A549 (cell line): Measurements from ENCODE around the gene UBE2E1.

ENCODE experiments used
- CEBPB ChIP-seq, 2 experiments: fragments of >200 bp in 1 of 2; sonication (Bioruptor Twin) in 1 of 2; formaldehyde crosslinking in 1 of 2; IDR thresholded peaks; 2 replicates each; pipeline ENCODE4 v1.6.1; 2012 to 2016
- EP300 ChIP-seq, 2 experiments: fragments of >200 bp; sonication (Bioruptor Twin); formaldehyde crosslinking; IDR thresholded peaks; 2 replicates in 1 of 2; 3 replicates in 1 of 2; pipeline ENCODE4 v1.6.1; 2016 to 2017
- MAFK ChIP-seq: fragments of 450-650 bp; IDR thresholded peaks from 2 replicates; pipeline ENCODE4 v1.6.1; 2014; ENCODE audit not compliant: partially characterized antibody
- MYC ChIP-seq: IDR thresholded peaks from 2 replicates; pipeline ENCODE4 v1.6.1; 2012; ENCODE audit warnings: mild to moderate bottlenecking, inconsistent platforms, low read length, improper control_type of control experiment, borderline replicate concordance
- POLR2A ChIP-seq: IDR thresholded peaks from 2 replicates; pipeline ENCODE4 v1.6.1; 2012; ENCODE audit warnings: mild to moderate bottlenecking, low read length
- REST ChIP-seq: fragments of 200-600 bp; sonication (generic); IDR thresholded peaks from 2 replicates; pipeline ENCODE4 v1.6.1; 2016; ENCODE audit warnings: antibody characterized with exemption, mild to moderate bottlenecking, moderate library complexity
- USF2 ChIP-seq: fragments of 450-650 bp; IDR thresholded peaks from 2 replicates; pipeline ENCODE4 v1.6.1; 2014; ENCODE audit warnings: antibody characterized with exemption
- ZFP36 ChIP-seq: fragments of 450-650 bp; IDR thresholded peaks from 2 replicates; pipeline ENCODE4 v1.6.1; 2014; ENCODE audit warnings: borderline replicate concordance; ENCODE audit not compliant: partially characterized antibody
- ZSCAN20 ChIP-seq: fragments of 250-450 bp; sonication (Bioruptor Pico); IDR thresholded peaks from 2 replicates; pipeline ENCODE4 v1.8.0; 2022; ENCODE audit warnings: mild to moderate bottlenecking, moderate library complexity
- TF ChIP-seq, protein P1 (sequence below): fragments of >200 bp; sonication (Bioruptor Twin); formaldehyde crosslinking; IDR thresholded peaks from 3 replicates; pipeline ENCODE4 v1.5.1; 2016

DNA sequence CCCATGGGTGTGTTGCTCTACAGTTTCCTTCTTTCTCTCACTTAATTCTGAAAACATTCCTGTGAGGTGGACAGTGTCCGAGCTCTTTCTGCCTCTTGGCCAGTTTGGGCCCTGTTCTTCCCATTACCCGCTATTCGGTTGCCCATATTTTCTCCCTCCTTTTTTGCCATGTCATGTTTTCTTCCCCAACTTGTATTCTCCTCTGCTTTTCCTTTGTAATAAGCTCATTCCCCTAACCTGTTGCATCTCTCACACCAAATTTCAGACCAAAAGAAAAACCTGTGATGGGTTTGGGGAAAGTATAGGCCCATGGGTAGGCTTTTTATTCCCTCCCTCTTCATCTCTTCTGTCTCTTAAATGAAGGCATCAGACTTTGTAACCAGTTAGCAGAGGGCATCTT lies 80.6 kb downstream of the UBE2E1 start:
- TF ChIP-seq ZSCAN20 (no peak), CEBPB (IDR thresholded peaks at IDR 0.05) (no peak), EP300 (IDR thresholded peaks at IDR 0.05) (no peak), USF2 (no peak), MYC (no peak), POLR2A (no peak), REST (no peak), MAFK (peak; percentile 62), ZFP36 (no peak)
- TF ChIP-seq, protein P1, sequence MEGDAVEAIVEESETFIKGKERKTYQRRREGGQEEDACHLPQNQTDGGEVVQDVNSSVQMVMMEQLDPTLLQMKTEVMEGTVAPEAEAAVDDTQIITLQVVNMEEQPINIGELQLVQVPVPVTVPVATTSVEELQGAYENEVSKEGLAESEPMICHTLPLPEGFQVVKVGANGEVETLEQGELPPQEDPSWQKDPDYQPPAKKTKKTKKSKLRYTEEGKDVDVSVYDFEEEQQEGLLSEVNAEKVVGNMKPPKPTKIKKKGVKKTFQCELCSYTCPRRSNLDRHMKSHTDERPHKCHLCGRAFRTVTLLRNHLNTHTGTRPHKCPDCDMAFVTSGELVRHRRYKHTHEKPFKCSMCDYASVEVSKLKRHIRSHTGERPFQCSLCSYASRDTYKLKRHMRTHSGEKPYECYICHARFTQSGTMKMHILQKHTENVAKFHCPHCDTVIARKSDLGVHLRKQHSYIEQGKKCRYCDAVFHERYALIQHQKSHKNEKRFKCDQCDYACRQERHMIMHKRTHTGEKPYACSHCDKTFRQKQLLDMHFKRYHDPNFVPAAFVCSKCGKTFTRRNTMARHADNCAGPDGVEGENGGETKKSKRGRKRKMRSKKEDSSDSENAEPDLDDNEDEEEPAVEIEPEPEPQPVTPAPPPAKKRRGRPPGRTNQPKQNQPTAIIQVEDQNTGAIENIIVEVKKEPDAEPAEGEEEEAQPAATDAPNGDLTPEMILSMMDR, result no peak
